ENCODE measurements around the gene MYLIP.

- TF ChIP-seq, protein P1, sequence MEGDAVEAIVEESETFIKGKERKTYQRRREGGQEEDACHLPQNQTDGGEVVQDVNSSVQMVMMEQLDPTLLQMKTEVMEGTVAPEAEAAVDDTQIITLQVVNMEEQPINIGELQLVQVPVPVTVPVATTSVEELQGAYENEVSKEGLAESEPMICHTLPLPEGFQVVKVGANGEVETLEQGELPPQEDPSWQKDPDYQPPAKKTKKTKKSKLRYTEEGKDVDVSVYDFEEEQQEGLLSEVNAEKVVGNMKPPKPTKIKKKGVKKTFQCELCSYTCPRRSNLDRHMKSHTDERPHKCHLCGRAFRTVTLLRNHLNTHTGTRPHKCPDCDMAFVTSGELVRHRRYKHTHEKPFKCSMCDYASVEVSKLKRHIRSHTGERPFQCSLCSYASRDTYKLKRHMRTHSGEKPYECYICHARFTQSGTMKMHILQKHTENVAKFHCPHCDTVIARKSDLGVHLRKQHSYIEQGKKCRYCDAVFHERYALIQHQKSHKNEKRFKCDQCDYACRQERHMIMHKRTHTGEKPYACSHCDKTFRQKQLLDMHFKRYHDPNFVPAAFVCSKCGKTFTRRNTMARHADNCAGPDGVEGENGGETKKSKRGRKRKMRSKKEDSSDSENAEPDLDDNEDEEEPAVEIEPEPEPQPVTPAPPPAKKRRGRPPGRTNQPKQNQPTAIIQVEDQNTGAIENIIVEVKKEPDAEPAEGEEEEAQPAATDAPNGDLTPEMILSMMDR (conservative IDR thresholded peaks at IDR 0.05; ENCODE audit: low read length), result no peak
- no peak for TF ChIP-seq EZH2phosphoT487 (IDR thresholded peaks at IDR 0.05; ENCODE audit: borderline replicate concordance)
Observed at GRCh38 chr6:16090452-16090851, 38.4 kb upstream of the MYLIP start.

Measured in Loucy (cell line).